GM19324 (cell line): Measurements from ENCODE around the gene KLHL42.

ENCODE experiments used
- ATAC-seq: cut with Tn5 transposase; IDR thresholded peaks from one replicate; pipeline ENCODE4 v1.9.1; 2021; ENCODE audit warnings: mild to moderate bottlenecking, moderate library complexity; ENCODE audit not compliant: unreplicated experiment, low FRiP score

The KLHL42 gene

DNA sequence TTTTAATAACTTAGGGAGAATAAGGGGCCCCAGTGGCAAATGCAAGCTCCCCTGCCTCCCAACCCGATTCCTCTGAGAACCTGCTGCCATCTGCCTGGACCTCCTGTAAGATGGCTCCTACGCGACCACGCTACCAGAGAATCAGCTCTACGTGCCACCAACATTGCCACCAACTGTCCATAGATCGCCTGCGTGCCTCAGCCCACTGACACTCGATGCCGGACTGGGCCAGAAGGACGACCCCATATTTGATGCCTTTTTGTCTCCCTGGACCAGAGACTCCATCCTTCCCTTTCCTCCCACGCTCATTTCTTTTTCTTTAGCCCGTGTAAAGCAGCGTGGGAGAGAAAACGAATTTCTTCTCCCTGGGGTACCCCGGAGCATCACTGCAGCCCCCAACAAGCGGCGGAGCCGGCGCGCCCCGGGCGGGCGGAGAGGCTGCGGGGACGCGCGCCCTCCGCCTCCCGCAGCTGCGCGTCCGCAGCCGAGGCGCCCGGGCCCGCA, 565 bp upstream of the KLHL42 start:
- ATAC-seq, result no peak

GRCh38 chr12:27780612-27781408, 777 bp downstream of the KLHL42 start:
- ATAC-seq, result peak; percentile 38

- no peak for ATAC-seq
These were observed 1.6 kb downstream of the KLHL42 start for GRCh38 chr12:27781680-27782079.

GRCh38 chr12:27782481-27782880, 2.4 kb downstream of the KLHL42 start:
- no peak for ATAC-seq

GRCh38 chr12:27785882-27786570, 6.0 kb downstream of the KLHL42 start:
- no peak for ATAC-seq

DNA sequence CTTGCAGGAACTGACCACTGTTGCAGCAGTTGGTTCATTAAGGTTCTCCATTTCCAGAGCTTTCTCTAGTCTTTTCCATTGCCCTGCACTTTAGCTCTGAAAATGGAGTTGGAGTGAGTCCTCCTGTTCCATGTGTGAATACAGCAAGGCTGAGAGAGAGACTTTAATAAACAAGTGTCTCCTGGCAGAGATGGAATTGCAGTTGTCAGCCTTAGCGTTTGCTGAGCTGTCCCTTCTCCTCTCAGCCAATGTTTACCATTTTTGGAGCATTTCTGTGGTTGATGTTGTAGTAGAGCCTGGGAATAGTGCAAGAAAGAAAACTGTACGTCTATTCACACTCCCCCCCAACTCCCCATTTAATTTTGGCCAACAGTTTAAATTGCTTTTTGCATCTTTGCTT, 7.5 kb downstream of the KLHL42 start:
- ATAC-seq, result no peak

DNA sequence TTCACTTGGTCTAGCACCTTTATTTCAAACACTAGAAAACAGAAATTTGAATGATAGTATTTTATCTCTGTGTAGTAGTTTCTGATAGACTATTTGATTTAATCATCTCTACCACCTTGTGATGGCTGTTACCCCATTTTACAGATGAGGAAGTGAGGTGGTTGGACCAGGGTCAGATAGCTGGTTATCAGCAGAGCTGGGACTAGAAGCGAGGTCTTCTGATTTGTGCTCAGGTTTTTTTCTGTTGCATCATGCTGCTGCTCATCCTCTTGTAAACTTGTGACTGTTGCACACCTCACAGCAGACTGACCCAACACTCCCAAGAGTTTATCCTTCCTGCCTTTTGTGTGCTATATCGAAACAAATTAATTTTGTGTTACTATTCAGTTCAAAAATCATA, 10.1 kb downstream of the KLHL42 start:
- ATAC-seq, result no peak

DNA sequence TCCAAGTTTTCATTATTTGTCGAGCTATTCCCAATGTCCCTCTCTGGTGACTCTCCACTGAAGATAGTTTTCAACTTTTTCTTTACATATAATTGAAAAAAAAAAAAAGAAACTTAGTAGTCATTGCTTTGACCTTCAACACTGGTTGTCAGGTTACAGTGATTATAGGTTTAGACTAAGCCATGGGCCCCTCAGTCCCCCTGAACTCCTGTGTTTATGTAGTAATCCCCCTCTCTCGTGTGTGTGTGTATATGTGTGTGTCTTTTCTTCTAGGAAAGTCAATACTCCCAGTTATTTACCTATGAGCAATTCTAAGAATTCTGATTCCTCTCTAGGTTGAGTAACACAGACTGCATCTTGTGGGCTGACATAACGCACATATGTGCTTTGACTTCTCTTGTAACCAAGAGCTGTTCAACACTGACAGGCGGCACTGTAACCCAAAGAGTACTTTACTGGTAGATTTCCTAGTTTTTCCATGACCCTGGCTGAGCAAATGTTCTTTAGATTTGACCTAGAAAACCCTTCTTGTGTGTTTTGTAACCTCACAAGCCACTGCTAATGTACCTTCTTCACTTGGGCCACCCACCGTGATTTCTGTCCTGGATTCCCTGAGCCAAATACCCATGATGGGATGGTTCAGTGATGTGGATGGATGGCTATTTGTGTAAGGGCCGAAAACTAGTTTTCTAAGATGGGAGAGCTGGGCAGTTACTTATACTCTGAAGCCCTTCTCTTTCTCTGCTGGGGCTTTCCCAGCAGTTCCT, 15.0 kb downstream of the KLHL42 start:
- ATAC-seq, result no peak

GRCh38 chr12:27796128-27796527, 16.1 kb downstream of the KLHL42 start:
- no peak for ATAC-seq

- ATAC-seq, result no peak
These were observed 17.4 kb downstream of the KLHL42 start for GRCh38 chr12:27797301-27798025.

- no peak for ATAC-seq
These were observed 20.8 kb downstream of the KLHL42 start for GRCh38 chr12:27800819-27801218.

DNA sequence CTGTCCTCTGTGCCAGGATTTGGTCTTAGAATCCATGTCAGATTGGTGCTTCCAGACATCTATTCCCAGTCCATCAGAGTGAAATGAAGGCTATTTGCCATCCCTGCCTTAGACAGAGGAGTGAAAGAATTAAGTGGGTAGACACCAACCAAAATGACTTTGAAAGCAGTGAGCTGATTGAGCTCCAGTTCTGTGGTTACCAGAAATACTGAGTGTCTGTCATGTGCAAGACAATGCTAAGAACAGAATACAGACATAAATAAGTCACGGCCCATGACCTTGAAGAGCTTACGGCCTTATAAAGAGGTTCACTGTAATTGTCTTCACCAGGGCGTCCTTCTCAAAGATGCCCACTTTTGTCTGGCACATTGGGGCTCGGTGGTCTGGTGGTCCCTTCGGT, 21.6 kb downstream of the KLHL42 start:
- ATAC-seq, result no peak

- no peak for ATAC-seq
These were observed 22.5 kb downstream of the KLHL42 start for GRCh38 chr12:27802511-27802910.

DNA sequence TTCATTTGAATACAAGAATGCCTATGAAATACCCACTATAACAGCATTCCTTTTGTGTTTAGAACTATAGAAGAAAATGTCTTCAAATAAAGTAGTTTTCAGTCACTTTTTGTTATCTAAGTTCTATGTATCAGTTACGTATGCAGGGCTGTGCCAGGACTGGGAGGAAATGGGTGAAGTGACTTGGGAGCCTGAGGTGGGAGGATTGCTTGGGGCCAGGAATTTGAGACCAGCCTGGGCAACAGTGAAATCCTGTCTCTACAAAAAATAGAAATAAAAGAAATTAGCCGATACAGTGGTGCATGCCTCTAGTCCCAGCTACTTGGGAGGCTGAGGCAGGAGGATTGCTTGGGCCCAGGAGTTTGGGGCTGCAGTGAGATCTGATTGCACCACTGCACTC, 22.9 kb downstream of the KLHL42 start:
- ATAC-seq, result no peak

- no peak for ATAC-seq
These were observed 25.2 kb downstream of the KLHL42 start for GRCh38 chr12:27805238-27805637.

GRCh38 chr12:27806259-27806658, 26.2 kb downstream of the KLHL42 start:
- ATAC-seq, result no peak

DNA sequence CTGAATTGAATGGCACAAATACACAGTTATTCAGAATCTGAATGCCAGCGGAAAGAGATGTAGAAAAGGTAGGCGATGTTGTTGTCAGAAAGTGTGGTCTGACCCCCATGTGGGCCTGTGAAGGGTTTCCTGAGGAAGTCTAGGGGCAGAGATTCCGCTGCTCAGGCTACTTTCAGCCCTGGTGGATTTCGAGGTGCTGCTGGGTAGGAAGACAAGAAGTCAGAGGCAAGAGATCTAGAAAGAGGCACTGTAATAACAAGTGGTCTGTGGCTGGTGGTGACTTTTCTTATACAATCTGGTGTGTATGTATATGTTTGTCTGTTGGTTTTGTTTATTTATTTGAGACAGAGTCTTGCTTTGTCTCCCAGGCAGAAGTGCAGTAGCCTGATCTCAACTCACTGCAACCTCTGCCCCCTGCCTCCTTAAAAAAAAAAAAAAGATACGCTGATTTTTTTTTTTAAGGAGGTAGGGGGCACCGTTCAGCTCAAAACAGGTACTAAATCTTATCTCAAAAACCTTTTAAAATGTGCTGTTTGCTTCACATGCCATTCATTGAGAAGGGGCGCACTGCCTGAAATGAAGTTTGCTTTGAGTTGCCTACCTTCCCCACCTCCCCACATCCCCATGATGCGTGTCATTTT, 27.1 kb downstream of the KLHL42 start:
- ATAC-seq, result no peak

DNA sequence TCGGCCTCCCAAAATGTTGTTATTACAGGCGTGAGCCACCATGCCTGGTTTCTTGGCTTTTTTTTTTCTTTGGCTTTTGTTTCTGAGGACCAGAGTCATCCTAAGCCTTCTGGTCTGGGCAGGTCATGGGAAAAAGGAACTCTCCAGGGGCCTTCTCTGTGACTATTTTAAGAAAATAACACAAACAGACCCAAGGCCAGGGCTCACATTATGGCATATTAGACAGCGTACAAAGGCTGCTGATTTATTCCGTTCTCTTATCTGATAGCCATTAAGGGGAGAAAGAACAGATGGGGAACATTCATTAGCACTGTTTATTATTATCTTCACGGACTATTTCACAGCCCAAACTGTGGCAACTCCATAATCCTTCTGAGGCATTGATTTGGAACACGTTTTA, 28.8 kb downstream of the KLHL42 start:
- no peak for ATAC-seq

DNA sequence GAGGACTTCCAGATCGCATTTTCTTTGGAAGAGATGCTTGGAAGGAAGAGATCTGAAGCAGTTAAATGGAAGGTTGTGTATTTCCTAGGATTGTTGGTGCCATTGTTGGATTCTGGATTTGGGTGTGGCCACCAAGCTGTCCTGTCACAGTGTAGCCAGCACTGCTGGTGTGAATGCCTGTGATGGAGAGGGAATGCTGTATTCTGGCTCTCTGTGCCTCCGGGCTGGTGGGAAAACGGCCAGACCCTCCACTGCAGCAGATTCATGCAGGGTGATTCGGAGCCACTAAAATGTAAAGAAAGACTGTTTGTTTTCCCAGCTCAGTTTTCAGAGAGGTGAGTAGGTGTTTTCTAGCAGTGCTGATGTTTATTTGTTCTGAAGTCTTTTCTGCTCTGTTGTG, 30.7 kb downstream of the KLHL42 start:
- no peak for ATAC-seq

DNA sequence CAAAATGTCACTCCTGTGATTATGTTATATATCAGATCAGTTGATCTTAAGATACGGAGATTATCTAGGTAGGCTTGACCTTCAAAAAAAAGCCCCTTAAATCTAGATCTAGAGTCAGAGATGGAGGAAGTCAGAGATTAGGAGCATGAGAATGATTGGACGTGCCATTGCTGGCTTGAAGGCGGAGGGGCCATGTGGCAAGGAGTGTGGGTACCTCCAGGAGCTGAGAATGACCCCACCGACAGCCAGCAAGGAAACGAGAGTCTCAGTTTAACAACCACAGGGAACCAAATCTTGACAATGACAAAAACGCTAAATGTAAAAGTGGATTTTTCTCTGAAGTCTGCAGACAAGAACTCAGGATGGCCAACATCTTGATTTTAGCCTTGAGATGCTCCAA, 32.5 kb downstream of the KLHL42 start:
- ATAC-seq, result no peak
